DMS 273 (cell line): ENCODE measurements around the gene ADH4.
"Not testable (repeated sequence)": the region's sequence is repeated elsewhere in the genome, so short reads cannot be mapped to it uniquely, and the experiment has no call there.

Source experiments
- DNase-seq: peaks from one replicate; lab custom pipeline; 2025; ENCODE audit not compliant: unreplicated experiment; lab: John Stamatoyannopoulos, UW

The ADH4 gene

GRCh38 chr4:99144070-99144469, at the start of gene ADH4:
Gene ADH4, minus strand, starts transcription at chr4:99144297. Its CDS starts 75 bp downstream, at chr4:99144222.
- DNase-seq, result no peak

DNA sequence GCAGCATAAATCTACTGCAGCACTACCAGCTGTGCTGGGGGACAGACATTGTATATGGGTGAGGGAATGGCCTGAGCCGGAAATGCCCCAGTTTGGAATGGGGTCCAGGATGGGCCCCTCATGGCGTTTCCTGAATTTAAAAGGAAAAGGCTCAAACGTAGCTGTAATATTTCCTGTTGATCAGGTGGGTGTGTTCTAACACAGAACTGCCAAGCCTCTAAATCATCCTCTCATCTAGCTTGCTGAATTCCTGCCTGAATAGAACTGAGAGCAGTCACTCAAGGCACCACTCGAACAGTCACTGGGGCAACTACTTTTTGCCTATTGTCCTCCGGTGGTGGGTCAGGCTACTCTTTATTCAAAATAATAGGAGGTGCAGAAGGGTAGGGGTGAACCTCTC, 46.2 kb upstream of the ADH4 start:
- DNase-seq, result no peak

DNA sequence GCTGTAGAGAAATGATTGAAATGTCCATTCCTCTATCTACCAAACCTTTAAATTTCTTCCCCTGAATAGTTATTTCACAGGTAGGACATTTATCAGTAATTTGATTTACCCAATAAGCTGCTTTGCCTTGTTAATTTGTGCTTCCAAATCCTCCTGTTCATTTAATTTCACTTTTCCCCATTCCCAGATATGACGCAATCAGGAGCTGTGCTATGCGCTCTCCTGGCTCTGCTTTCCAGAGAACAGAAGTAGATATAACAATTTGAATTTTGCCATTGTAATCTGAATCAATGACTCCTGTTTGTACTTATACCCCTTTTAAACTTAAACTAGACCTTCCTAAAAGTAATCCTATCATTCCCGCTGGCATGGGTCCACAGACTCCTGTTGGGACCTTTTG, 45.8 kb upstream of the ADH4 start:
- not testable (repeated sequence) for DNase-seq

DNA sequence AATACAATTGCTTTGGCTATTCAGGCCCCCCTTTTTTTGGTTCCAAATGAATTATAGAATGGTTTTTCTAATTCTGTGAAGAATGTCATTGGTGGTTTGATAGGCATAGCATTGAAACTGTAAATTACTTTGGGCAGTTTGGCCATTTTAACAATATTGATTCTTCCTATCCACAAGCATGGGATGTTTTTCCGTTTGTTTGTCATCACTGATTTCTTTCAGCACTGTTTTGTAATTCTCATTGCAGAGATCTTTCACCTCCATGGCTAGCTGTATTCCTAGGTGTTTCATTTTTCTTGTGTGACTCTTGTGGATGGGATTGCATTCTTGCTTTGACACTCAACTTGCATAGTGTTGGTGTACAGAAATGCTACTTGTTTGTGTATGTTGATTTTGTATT, 41.9 kb upstream of the ADH4 start:
- DNase-seq, result no peak

- DNase-seq, result no peak
Observed at GRCh38 chr4:99185581-99185980, 41.5 kb upstream of the ADH4 start.

DNA sequence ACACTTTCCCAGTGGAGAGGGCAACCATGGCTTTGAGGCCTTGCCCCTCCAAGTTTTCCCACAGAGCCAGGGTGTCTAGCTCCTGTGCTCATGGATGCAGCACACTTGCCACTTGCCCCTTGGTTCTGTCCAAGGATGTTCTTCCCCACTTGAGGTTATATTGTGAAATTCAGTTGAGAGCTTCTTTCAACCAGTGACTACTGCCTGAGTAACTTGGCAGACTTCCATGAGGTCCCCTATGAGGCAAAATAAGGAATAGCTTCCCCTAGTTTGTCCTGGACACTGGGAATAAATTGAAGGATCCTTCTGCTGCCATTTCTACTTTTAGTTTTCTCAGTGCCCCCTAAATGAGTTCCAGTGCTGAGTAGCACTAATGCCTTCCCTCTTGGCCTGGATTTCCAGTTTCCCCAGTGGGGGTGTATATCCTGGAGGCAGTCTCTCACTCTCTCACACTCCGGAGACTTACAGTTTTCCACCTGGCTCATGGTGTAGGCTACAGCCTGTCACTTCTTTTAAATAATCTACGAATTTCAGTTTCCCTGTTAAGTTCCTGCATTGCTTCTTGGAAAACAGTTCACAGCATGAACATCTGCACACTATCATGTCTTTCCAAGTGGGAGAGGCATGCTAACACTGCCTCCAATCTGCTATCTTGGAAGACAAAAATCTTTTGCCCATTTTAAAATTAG, 36.4 kb upstream of the ADH4 start:
- peak; percentile 48 for DNase-seq

- DNase-seq, result peak; percentile 51
Observed at GRCh38 chr4:99179626-99180025, 35.5 kb upstream of the ADH4 start.

DNA sequence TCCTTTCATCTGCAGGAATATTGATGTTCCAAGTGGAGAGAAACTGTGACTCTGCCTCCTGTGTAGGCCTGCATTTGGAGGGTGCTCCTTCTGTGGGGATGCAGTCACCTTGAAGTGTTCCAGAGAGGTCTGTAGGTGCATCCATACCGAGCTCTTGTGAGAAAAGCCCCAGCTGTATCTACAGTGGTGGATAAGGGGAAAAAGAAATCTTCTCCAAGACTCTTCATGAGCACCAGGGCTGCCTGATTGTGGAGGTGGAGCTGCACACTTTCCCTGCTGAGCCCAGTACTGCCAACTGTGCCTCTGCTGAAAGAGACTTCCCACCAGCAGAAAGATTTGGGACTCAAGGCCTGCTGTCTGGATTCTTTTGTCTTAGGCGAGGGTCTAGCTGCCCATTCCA, 35.1 kb upstream of the ADH4 start:
- no peak for DNase-seq

- DNase-seq, result no peak
Observed at GRCh38 chr4:99166544-99166943, 22.4 kb upstream of the ADH4 start.

DNA sequence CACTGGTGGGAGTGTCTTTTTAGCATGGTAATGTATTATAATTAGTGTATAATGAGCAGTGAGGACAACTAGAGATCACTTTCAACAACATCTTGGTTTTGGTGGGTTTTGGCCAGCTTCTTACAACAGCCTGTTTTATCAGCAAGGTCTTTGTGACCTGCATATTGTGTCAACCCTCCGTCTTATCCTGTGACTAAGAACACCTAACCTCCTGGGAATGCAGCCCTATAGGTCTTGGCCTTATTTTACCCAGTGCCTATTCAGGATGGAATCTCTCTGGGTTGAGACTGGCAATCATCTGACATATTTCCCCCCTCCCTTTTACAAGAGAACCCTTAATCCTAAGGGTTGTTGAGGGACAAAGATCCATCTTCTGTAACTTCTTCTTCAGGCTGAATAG, 21.9 kb upstream of the ADH4 start:
- DNase-seq, result no peak

GRCh38 chr4:99161373-99162099, 17.4 kb upstream of the ADH4 start:
- DNase-seq, result no peak

- peak; percentile 6 for DNase-seq
Observed at GRCh38 chr4:99159699-99160098, 15.6 kb upstream of the ADH4 start.

DNA sequence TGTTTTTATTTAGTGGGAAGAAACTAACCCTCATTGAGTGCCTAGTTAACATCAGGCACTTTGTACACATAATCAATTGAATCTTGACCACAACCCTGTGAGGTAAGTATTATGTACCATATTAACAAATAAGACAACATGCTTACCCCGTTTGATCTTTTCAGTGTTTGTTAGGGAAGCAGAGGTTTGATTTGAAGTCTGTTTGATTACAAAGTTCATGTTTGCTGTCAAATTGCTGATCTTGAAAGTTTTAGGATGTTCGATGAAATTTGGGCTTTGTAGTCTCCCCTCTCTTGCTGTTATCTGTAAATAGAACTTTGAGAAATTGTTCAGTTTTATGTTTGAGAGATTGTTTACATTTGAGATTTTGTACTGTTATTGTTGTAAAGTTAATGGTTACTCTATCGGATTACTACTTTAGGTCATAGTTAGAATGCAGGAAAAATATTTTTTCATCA, 13.4 kb upstream of the ADH4 start:
- DNase-seq, result no peak

DNA sequence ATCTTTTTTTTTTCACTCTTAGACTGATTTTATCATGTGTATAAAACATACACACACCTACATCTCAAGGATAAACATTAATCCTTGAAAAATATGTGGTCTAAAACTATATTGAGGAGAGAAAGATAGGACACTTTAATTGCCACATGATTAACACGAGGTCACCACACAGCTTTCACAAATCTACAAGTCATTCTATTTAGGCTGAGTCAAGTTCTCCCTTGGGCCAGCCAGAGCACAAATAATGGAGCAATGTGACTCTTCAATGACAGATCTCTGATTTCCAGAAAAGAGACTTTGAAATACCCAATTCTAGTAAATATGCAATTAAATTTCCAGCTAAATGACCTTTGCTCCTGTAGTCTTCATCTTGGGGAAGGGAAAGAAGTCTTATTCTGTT, 12.9 kb upstream of the ADH4 start:
- no peak for DNase-seq

GRCh38 chr4:99154658-99155342, 10.7 kb upstream of the ADH4 start:
- no peak for DNase-seq

DNA sequence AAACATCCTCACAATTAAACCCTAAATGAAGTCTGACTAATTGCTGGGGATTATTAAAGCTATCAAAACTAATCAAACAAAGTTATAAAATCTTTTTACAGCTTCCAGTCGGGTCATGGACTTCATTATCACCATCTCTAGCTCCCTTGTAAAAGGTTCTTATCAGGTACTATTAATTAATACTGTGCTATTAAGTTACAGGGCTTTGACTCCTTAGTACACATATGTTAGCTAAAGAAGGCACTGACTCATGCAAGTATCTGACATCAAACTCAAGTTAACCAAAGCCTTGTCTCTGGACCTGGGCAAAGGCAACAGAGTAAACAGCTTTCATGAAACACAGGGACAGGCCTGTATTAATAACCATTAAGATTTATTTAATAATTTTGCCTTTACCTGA, 7.9 kb upstream of the ADH4 start:
- DNase-seq, result no peak

- no peak for DNase-seq
Observed at GRCh38 chr4:99151452-99151851, 7.4 kb upstream of the ADH4 start.

DNA sequence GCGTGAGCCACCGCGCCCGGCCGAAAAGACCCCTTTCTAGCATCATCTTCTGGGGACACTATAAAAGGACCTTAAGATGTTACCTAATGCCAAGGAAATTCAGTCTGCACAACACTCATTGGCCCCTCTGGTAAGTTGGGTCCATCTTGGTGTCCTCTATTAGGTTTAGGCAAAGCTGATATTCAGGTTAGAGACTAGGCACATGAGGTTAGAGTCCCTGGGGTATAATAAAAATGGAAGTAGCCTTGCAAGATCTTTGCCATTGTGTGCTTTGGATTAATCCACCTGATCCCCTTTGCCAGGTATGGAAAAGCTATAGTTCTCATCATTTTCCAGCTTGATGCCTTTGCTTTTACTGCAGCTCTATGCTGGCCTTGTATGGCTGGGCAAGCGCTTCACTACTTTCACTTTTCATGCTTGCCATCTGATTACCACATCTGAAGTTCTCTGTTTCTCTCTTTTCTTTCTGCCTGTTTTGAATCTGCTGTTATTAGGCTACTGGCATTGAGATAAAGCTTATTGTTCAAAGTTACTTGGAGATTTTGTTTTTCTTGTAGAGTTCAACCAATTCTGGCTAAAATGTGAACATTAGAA, 5.4 kb upstream of the ADH4 start:
- DNase-seq, result no peak

DNA sequence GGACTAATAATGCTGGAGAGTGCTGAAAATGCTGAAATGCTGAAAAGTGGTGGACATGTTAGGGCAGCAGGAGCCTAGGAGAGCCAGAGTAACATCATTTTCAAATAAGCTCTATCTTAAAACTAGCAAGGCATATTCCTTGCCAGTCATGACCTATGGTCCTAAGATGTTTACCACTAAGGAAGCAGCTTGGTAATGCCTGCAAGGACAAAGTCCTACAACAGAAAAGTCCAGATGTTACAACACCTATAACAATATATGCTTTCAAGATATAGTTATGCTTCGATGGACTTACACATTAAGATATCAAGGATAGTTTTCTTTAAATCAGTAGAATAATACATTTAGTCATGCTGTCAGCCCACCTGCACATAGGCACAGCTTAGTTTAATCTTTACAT, 4.5 kb upstream of the ADH4 start:
- DNase-seq, result no peak

DNA sequence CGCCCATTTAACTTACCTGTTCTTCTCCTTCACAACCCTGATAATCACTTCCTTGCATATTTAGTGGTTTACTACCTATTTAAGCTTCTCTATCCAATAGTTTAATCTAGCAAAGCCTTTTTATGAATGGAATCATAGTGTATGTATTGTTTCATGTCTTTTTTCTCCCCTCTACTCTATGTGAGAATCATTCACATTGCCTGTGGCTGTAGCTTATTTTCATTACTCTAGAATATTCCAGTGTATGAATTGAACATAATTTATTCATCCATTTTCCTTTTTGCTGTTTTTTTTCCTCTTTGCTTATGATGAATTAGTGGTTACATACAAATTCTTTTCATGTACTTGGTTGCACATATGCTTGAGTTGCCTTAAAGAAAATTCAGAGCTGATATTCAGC, 490 bp upstream of the ADH4 start:
- DNase-seq, result no peak

DNA sequence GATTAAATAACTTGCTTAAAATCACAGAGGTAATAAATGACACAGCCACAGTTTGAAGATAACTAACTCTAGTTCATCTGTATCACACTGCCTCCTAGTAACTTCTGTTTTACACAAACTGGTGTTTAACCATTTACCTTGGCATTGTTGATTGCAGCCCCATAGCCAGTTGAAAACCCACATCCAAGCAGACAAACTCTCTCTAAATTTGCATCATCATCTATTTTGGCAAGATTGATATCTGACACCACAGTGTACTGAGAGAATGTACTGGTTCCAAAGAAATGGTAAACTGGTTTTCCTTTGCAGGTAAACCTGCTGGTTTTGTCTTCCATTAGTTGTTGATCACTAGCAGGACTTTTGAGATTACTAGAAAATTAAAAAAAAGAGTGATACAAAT, 7.8 kb downstream of the ADH4 start:
- DNase-seq, result no peak
